HepG2 (cell line): ENCODE measurements around the gene ALDOA. TPM values are rescaled to one million over a fixed set of nuclear protein-coding genes. Genes with fewer than 3 reads are reported as not detected.

Experiments
- CBX5 ChIP-seq: sonication (generic); formaldehyde crosslinking; IDR thresholded peaks from 2 replicates; pipeline ENCODE4 v1.4.0; 2020; ENCODE audit warnings: missing genetic modification reagents, borderline replicate concordance
- CCAR2 ChIP-seq: fragments of 200-400 bp; formaldehyde crosslinking; optimal IDR thresholded peaks from 2 replicates; pipeline ENCODE3; 2018; ENCODE audit warnings: low read depth, mild to moderate bottlenecking, low read length, moderate library complexity
- ETV5 ChIP-seq: IDR thresholded peaks from 2 replicates; pipeline ENCODE4 v1.6.1; 2018; ENCODE audit warnings: missing biosample characterization, missing genetic modification reagents, inconsistent platforms, borderline replicate concordance
- FOXK1 ChIP-seq: sonication (generic); formaldehyde crosslinking; IDR thresholded peaks from 2 replicates; pipeline ENCODE4 v1.4.0; 2020; ENCODE audit warnings: low read depth, missing genetic modification reagents, borderline replicate concordance
- GZF1 ChIP-seq: sonication (generic); formaldehyde crosslinking; IDR thresholded peaks from 2 replicates; pipeline ENCODE4 v1.5.1; 2020; ENCODE audit warnings: mild to moderate bottlenecking, missing genetic modification reagents
- MIER2 ChIP-seq: IDR thresholded peaks from 2 replicates; pipeline ENCODE4 v1.6.1; 2016; ENCODE audit warnings: missing biosample characterization, missing genetic modification reagents
- PHF5A ChIP-seq: IDR thresholded peaks from one replicate; pipeline ENCODE4 v1.6.1; 2018; ENCODE audit warnings: low read depth, missing genetic modification reagents; ENCODE audit not compliant: unreplicated experiment
- RBFOX2 ChIP-seq: fragments of 200-400 bp; formaldehyde crosslinking; IDR thresholded peaks from 2 replicates; pipeline ENCODE4 v1.6.1; 2017; ENCODE audit warnings: low read depth, mild to moderate bottlenecking, low read length
- RCOR2 ChIP-seq: IDR thresholded peaks from 2 replicates; pipeline ENCODE4 v1.6.1; 2016; ENCODE audit warnings: missing biosample characterization, missing genetic modification reagents
- SOX6 ChIP-seq, 2 experiments: fragments of 450-650 bp in 1 of 2; sonication (generic) in 1 of 2; formaldehyde crosslinking in 1 of 2; IDR thresholded peaks; 2 replicates each; pipeline versions ENCODE4 v1.4.0 to v1.6.1; 2017 to 2020; ENCODE audit warnings: antibody characterized with exemption in 1 of 2, mild to moderate bottlenecking in 1 of 2, missing genetic modification reagents in 1 of 2
- U2AF2 ChIP-seq: fragments of 200-400 bp; formaldehyde crosslinking; IDR thresholded peaks from 2 replicates; pipeline ENCODE4 v1.6.1; 2017; ENCODE audit warnings: low read depth, mild to moderate bottlenecking, low read length
- ZFX ChIP-seq: sonication (generic); formaldehyde crosslinking; IDR thresholded peaks from 2 replicates; pipeline ENCODE4 v1.4.0; 2020; ENCODE audit warnings: mild to moderate bottlenecking, low read depth, missing genetic modification reagents, moderate library complexity
- ZMYM3 ChIP-seq: sonication (generic); formaldehyde crosslinking; IDR thresholded peaks from 2 replicates; pipeline ENCODE4 v1.5.1; 2020; ENCODE audit warnings: mild to moderate bottlenecking, missing genetic modification reagents
- ZNF362 ChIP-seq: sonication (generic); formaldehyde crosslinking; IDR thresholded peaks from 2 replicates; pipeline ENCODE4 v1.4.0; 2020; ENCODE audit warnings: missing genetic modification reagents, mild to moderate bottlenecking, borderline replicate concordance
- ZNF691 ChIP-seq: sonication (generic); formaldehyde crosslinking; IDR thresholded peaks from 2 replicates; pipeline ENCODE4 v1.4.0; 2020; ENCODE audit warnings: missing genetic modification reagents, low read depth, mild to moderate bottlenecking, borderline replicate concordance
- ZNF777 ChIP-seq: sonication (generic); formaldehyde crosslinking; IDR thresholded peaks from 2 replicates; pipeline ENCODE4 v1.4.0; 2020; ENCODE audit warnings: missing genetic modification reagents
- polyA plus RNA-seq, 8 experiments: library from polyadenylated mRNA; depleted of rRNA in 3 of 8; stranded (reverse) in 7 of 8; unstranded in 1 of 8; fragments of >200 nt; fragmentation: Illumina TruSeq in 4 of 8; extraction: Trizol in 4 of 8; gene quantifications; 2 replicates each; pipeline versions ENCODE4 v1.2.1 to v1.2.3, GENCODE V29; 2011 to 2016; ENCODE audit warnings: low read depth in 4 of 8, missing spikeins in 1 of 8, mixed read lengths in 1 of 8; ENCODE audit not compliant: insufficient read depth in 1 of 8
- total RNA-seq, 5 experiments: library from RNA; depleted of rRNA; stranded (reverse); fragments of >200 nt; fragmentation: Illumina TruSeq; extraction: Trizol; gene quantifications; 2 replicates each; pipeline ENCODE4 v1.2.3, GENCODE V29; 2016; ENCODE audit warnings: low read depth in 1 of 5
- TF ChIP-seq, protein P1 (sequence below): sonication (generic); formaldehyde crosslinking; IDR thresholded peaks from 2 replicates; pipeline ENCODE4 v1.4.0; 2020; ENCODE audit warnings: missing genetic modification reagents
- TF ChIP-seq, protein P2 (sequence below): sonication (generic); formaldehyde crosslinking; IDR thresholded peaks from 2 replicates; pipeline ENCODE4 v1.5.1; 2020; ENCODE audit warnings: missing genetic modification reagents, mild to moderate bottlenecking, borderline replicate concordance
- TF ChIP-seq, protein P3 (sequence below): IDR thresholded peaks from 2 replicates; pipeline ENCODE4 v1.6.1; 2016; ENCODE audit warnings: low read depth, borderline replicate concordance
- TF ChIP-seq, protein P4 (sequence below): sonication (generic); formaldehyde crosslinking; IDR thresholded peaks from 2 replicates; pipeline ENCODE4 v1.4.0; 2020; ENCODE audit warnings: low read depth, mild to moderate bottlenecking, missing genetic modification reagents

ALDOA gene
- total and polyA plus RNA-seq, 2 of the 13 experiments (the other 11 are each of a cell fraction or from before 2014, with no cell fraction given), result 925 to 1,884 TPM

GRCh38 chr16:30032083-30032819, 33.3 kb upstream of the ALDOA start (continued):
- TF ChIP-seq, protein P1, sequence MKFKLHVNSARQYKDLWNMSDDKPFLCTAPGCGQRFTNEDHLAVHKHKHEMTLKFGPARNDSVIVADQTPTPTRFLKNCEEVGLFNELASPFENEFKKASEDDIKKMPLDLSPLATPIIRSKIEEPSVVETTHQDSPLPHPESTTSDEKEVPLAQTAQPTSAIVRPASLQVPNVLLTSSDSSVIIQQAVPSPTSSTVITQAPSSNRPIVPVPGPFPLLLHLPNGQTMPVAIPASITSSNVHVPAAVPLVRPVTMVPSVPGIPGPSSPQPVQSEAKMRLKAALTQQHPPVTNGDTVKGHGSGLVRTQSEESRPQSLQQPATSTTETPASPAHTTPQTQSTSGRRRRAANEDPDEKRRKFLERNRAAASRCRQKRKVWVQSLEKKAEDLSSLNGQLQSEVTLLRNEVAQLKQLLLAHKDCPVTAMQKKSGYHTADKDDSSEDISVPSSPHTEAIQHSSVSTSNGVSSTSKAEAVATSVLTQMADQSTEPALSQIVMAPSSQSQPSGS (CRISPR knock-in tag), result 0 out of 2 replicates have a peak, but pooled peaks have one; percentile 32
- no peak for TF ChIP-seq ETV5 (CRISPR knock-in tag)
- TF ChIP-seq, protein P2, sequence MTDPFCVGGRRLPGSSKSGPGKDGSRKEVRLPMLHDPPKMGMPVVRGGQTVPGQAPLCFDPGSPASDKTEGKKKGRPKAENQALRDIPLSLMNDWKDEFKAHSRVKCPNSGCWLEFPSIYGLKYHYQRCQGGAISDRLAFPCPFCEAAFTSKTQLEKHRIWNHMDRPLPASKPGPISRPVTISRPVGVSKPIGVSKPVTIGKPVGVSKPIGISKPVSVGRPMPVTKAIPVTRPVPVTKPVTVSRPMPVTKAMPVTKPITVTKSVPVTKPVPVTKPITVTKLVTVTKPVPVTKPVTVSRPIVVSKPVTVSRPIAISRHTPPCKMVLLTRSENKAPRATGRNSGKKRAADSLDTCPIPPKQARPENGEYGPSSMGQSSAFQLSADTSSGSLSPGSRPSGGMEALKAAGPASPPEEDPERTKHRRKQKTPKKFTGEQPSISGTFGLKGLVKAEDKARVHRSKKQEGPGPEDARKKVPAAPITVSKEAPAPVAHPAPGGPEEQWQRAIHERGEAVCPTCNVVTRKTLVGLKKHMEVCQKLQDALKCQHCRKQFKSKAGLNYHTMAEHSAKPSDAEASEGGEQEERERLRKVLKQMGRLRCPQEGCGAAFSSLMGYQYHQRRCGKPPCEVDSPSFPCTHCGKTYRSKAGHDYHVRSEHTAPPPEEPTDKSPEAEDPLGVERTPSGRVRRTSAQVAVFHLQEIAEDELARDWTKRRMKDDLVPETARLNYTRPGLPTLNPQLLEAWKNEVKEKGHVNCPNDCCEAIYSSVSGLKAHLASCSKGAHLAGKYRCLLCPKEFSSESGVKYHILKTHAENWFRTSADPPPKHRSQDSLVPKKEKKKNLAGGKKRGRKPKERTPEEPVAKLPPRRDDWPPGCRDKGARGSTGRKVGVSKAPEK, result no peak; the same call in 1 of the 2 replicates
- TF ChIP-seq ZMYM3 (CRISPR knock-in tag), result no peak
- peak; percentile 89 for TF ChIP-seq MIER2 (CRISPR knock-in tag)
- no peak for TF ChIP-seq FOXK1
- TF ChIP-seq ZNF777 (CRISPR knock-in tag), result 0 out of 2 replicates have a peak, but pooled peaks have one; percentile 4
- 0 out of 2 replicates have a peak, but pooled peaks have one; percentile 30 for TF ChIP-seq ZFX (CRISPR knock-in tag)
- no peak for TF ChIP-seq RBFOX2
- TF ChIP-seq RCOR2 (CRISPR knock-in tag), result peak; percentile 57; the same call in 1 of the 2 replicates
- peak; percentile 38 for TF ChIP-seq PHF5A
- TF ChIP-seq CCAR2, result peak; percentile 57
- no peak for TF ChIP-seq SOX6 (IDR thresholded peaks at IDR 0.05)
- peak; percentile 51; the same call in 1 of the 2 replicates for TF ChIP-seq SOX6 (CRISPR knock-in tag; IDR thresholded peaks at IDR 0.05)
- TF ChIP-seq ZNF691 (CRISPR knock-in tag), result peak; percentile 57; the same call in 1 of the 2 replicates
- TF ChIP-seq CBX5 (CRISPR knock-in tag), result 0 out of 2 replicates have a peak, but pooled peaks have one; percentile 29
- peak; percentile 79; the same call in 1 of the 2 replicates for TF ChIP-seq GZF1 (CRISPR knock-in tag)
- TF ChIP-seq, protein P3, sequence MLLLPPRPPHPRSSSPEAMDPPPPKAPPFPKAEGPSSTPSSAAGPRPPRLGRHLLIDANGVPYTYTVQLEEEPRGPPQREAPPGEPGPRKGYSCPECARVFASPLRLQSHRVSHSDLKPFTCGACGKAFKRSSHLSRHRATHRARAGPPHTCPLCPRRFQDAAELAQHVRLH (CRISPR knock-in tag), result peak; percentile 19; the same call in 1 of the 2 replicates
- peak; percentile 31; the same call in 1 of the 2 replicates for TF ChIP-seq ZNF362
- TF ChIP-seq U2AF2, result no peak
- TF ChIP-seq, protein P4, sequence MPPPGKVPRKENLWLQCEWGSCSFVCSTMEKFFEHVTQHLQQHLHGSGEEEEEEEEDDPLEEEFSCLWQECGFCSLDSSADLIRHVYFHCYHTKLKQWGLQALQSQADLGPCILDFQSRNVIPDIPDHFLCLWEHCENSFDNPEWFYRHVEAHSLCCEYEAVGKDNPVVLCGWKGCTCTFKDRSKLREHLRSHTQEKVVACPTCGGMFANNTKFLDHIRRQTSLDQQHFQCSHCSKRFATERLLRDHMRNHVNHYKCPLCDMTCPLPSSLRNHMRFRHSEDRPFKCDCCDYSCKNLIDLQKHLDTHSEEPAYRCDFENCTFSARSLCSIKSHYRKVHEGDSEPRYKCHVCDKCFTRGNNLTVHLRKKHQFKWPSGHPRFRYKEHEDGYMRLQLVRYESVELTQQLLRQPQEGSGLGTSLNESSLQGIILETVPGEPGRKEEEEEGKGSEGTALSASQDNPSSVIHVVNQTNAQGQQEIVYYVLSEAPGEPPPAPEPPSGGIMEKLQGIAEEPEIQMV (CRISPR knock-in tag), result peak; percentile 66
